ENCODE data around the gene FZR1. TPM values are rescaled to one million over a fixed set of nuclear protein-coding genes. Genes with fewer than 3 reads are reported as not detected.
"Not testable (repeated sequence)": the region's sequence is repeated elsewhere in the genome, so short reads cannot be mapped to it uniquely, and the experiment has no call there.

Gene FZR1
- total and polyA plus RNA-seq, 2 experiments from 2014 or later, result 16.1 to 39.2 TPM

DNA sequence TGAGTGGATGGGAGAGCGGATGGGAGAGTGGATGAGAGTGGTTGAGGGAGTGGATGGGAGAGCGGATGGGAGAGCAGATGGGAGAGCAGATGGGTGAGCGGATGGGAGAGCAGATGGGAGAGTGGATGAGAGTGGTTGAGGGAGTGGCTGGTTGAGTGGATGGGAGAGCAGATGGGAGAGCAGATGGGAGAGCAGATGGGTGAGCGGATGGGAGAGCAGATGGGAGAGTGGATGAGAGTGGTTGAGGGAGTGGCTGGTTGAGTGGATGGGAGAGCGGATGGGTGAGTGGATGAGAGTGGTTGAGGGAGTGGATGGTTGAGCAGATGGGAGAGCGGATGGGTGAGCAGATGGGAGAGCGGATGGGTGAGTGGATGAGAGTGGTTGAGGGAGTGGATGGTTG, 23.2 kb downstream of the FZR1 start:
- not testable (repeated sequence) for ATAC-seq; H3K36me3 ChIP-seq (ENCODE audit: insufficient read depth)

DNA sequence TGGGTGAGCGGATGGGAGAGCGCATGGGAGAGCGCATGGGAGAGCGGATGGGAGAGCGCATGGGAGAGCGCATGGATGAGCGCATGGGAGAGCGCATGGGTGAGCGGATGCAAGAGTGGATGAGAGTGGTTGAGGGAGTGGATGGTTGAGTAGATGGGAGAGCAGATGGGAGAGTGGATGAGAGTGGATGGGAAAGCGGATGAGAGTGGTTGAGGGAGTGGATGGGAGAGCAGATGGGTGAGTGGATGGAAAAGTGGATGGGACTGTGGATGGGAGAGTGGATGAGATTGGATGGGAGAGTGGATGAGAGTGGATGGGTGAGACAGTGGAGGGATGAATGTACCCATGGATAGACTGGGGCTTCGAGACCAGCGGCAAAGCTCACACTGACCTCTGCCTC, 24.3 kb downstream of the FZR1 start:
- Histone ChIP-seq H3K27me3 (ENCODE audit: insufficient read depth) (no peaks in the 10 kb centered on the region), H3K36me3 (ENCODE audit: insufficient read depth) (no peaks in the 10 kb centered on the region), H3K4me2 (no peak overlapping the region), H3K4me1 (ENCODE audit: insufficient read depth) (no peaks in the 10 kb centered on the region), H3K9me2 (ENCODE audit: insufficient read depth) (no peaks in the 10 kb centered on the region), H3K79me2 (replicated peaks; ENCODE audit: insufficient read depth) (no peaks in the 10 kb centered on the region), H3K27ac (ENCODE audit: low read depth) (no peak overlapping the region), H3K4me3 (no peak overlapping the region), H2AFZ (no peak overlapping the region), H3F3A (replicated peaks; ENCODE audit: low read depth) (no peaks in the 10 kb centered on the region), H4K20me1 (replicated peaks; ENCODE audit: insufficient read depth) (no peaks in the 10 kb centered on the region)
- Mint-ChIP-seq H3K9me3 (no peaks in the 10 kb centered on the region), H3K27me3 (ENCODE audit: insufficient read depth, low read depth, poor library complexity) (peaks cover 7% of the 10 kb centered on the region), H3K4me3 (no peak overlapping the region), H3K4me1 (no peaks in the 10 kb centered on the region), H3K27ac (no peak overlapping the region), H3K36me3 (ENCODE audit: low read depth) (peaks cover 23% of the 10 kb centered on the region)
- DNase-seq (ENCODE audit: low spot score) (no peak), ATAC-seq (no peak)
- no peak for TF ChIP-seq CTCF (conservative IDR thresholded peaks at IDR 0.05; ENCODE audit: low read depth in 2 of 2)
- no peak for TF ChIP-seq CREB1 (CRISPR knock-in tag; IDR thresholded peaks at IDR 0.05; ENCODE audit: low read depth)

More for the DNA sequence above, 23.2 kb downstream of the FZR1 start:
- H3K79me2 ChIP-seq (replicated peaks; ENCODE audit: insufficient read depth); H3K27ac ChIP-seq (ENCODE audit: low read depth); H3K27me3 ChIP-seq (ENCODE audit: insufficient read depth); DNase-seq (ENCODE audit: low spot score); H3K27me3 Mint-ChIP-seq (ENCODE audit: insufficient read depth, low read depth, poor library complexity); H4K20me1 ChIP-seq (replicated peaks; ENCODE audit: insufficient read depth); H3K9me3 Mint-ChIP-seq; H3K4me3 ChIP-seq; H2AFZ ChIP-seq; H3F3A ChIP-seq (replicated peaks; ENCODE audit: low read depth); H3K9me2 ChIP-seq (ENCODE audit: insufficient read depth); H3K4me1 Mint-ChIP-seq; H3K4me3 Mint-ChIP-seq; H3K4me1 ChIP-seq (ENCODE audit: insufficient read depth); H3K4me2 ChIP-seq; H3K27ac Mint-ChIP-seq: not testable (repeated sequence)
- H3K36me3 Mint-ChIP-seq (ENCODE audit: low read depth), result peaks cover 17% of the 10 kb centered on the region

DNA sequence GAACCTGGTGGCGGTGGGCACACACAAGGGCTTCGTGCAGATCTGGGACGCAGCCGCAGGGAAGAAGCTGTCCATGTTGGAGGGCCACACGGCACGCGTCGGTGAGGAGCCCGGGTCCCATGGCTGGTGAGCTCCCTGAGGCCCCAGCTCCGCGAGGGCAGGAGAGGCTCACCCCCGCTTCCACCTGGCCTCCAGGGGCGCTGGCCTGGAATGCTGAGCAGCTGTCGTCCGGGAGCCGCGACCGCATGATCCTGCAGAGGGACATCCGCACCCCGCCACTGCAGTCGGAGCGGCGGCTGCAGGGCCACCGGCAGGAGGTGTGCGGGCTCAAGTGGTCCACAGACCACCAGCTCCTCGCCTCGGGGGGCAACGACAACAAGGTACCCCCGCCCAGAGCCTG, 25.6 kb downstream of the FZR1 start:
- Histone ChIP-seq H3K4me1 (ENCODE audit: insufficient read depth) (no peaks in the 10 kb centered on the region), H3K36me3 (ENCODE audit: insufficient read depth) (no peaks in the 10 kb centered on the region), H3K79me2 (replicated peaks; ENCODE audit: insufficient read depth) (no peaks in the 10 kb centered on the region), H3K4me2 (no peak overlapping the region), H2AFZ (no peak overlapping the region), H4K20me1 (replicated peaks; ENCODE audit: insufficient read depth) (no peaks in the 10 kb centered on the region), H3F3A (replicated peaks; ENCODE audit: low read depth) (no peaks in the 10 kb centered on the region), H3K27ac (ENCODE audit: low read depth) (no peak overlapping the region), H3K9me2 (ENCODE audit: insufficient read depth) (no peaks in the 10 kb centered on the region), H3K4me3 (no peak overlapping the region), H3K27me3 (ENCODE audit: insufficient read depth) (no peaks in the 10 kb centered on the region)
- H3K27ac Mint-ChIP-seq, result no peak overlapping the region
- H3K27me3 Mint-ChIP-seq (ENCODE audit: insufficient read depth, low read depth, poor library complexity), result peaks cover 8% of the 10 kb centered on the region
- ATAC-seq (peak; percentile 69), DNase-seq (ENCODE audit: low spot score) (peak; percentile 71)
- H3K36me3 Mint-ChIP-seq (ENCODE audit: low read depth), result peaks cover 26% of the 10 kb centered on the region
- no peak overlapping the region for H3K4me3 Mint-ChIP-seq
- TF ChIP-seq, protein P1, sequence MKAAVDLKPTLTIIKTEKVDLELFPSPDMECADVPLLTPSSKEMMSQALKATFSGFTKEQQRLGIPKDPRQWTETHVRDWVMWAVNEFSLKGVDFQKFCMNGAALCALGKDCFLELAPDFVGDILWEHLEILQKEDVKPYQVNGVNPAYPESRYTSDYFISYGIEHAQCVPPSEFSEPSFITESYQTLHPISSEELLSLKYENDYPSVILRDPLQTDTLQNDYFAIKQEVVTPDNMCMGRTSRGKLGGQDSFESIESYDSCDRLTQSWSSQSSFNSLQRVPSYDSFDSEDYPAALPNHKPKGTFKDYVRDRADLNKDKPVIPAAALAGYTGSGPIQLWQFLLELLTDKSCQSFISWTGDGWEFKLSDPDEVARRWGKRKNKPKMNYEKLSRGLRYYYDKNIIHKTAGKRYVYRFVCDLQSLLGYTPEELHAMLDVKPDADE (IDR thresholded peaks at IDR 0.05), result no peak
- TF ChIP-seq CTCF (conservative IDR thresholded peaks at IDR 0.05; ENCODE audit: low read depth in 2 of 2) (peak in 1 of 2 experiments; percentile 44; a peak in 2 of 4 replicates), JUNB (IDR thresholded peaks at IDR 0.05; ENCODE audit: unreplicated experiment) (no peak), ZNF114 (CRISPR knock-in tag; IDR thresholded peaks at IDR 0.05) (no peak)
- no peaks in the 10 kb centered on the region for H3K4me1 Mint-ChIP-seq
- H3K9me3 Mint-ChIP-seq, result no peaks in the 10 kb centered on the region
